HEK293T (cell line): ENCODE data around the gene ZNF789.

Experiments used
- ARNT ChIP-seq: fragments of 450-650 bp; IDR thresholded peaks from 2 replicates; pipeline ENCODE4 v1.6.1; 2017; ENCODE audit warnings: mild to moderate bottlenecking
- BHLHE40 ChIP-seq: fragments of 450-650 bp; IDR thresholded peaks from 2 replicates; pipeline ENCODE4 v1.6.1; 2016; ENCODE audit warnings: mild to moderate bottlenecking, moderate library complexity, borderline replicate concordance
- CTBP1 ChIP-seq: fragments of 450-650 bp; IDR thresholded peaks from 2 replicates; pipeline ENCODE4 v1.6.1; 2016; ENCODE audit warnings: borderline replicate concordance
- ELF4 ChIP-seq: fragments of 450-650 bp; IDR thresholded peaks from 2 replicates; pipeline ENCODE4 v1.6.1; 2017; ENCODE audit warnings: antibody characterized with exemption
- FOXK2 ChIP-seq: fragments of 450-650 bp; IDR thresholded peaks from 2 replicates; pipeline ENCODE4 v1.6.1; 2016; ENCODE audit warnings: mild to moderate bottlenecking
- FOXM1 ChIP-seq: fragments of 450-650 bp; IDR thresholded peaks from 2 replicates; pipeline ENCODE4 v1.6.1; 2017; ENCODE audit warnings: mild to moderate bottlenecking, borderline replicate concordance
- HDGF ChIP-seq: fragments of 450-650 bp; IDR thresholded peaks from 2 replicates; pipeline ENCODE4 v1.6.1; 2017; ENCODE audit warnings: antibody characterized with exemption, borderline replicate concordance
- LEF1 ChIP-seq: fragments of 450-650 bp; IDR thresholded peaks from 2 replicates; pipeline ENCODE4 v1.6.1; 2017; ENCODE audit warnings: mild to moderate bottlenecking, borderline replicate concordance
- NFRKB ChIP-seq: fragments of 450-650 bp; IDR thresholded peaks from 2 replicates; pipeline ENCODE4 v1.6.1; 2016; ENCODE audit warnings: mild to moderate bottlenecking, moderate library complexity
- SP1 ChIP-seq: fragments of 450-650 bp; IDR thresholded peaks from 2 replicates; pipeline ENCODE4 v1.6.1; 2017
- SUZ12 ChIP-seq: fragments of 450-650 bp; IDR thresholded peaks from 2 replicates; pipeline ENCODE4 v1.6.1; 2016; ENCODE audit warnings: mild to moderate bottlenecking
- TARDBP ChIP-seq: fragments of 450-650 bp; IDR thresholded peaks from 2 replicates; pipeline ENCODE4 v1.6.1; 2016
- ZNF384 ChIP-seq: fragments of 450-650 bp; IDR thresholded peaks from 2 replicates; pipeline ENCODE4 v1.6.1; 2016
- TF ChIP-seq, protein P1 (sequence below): fragments of 450-650 bp; IDR thresholded peaks from 2 replicates; pipeline ENCODE4 v1.6.1; 2016

DNA sequence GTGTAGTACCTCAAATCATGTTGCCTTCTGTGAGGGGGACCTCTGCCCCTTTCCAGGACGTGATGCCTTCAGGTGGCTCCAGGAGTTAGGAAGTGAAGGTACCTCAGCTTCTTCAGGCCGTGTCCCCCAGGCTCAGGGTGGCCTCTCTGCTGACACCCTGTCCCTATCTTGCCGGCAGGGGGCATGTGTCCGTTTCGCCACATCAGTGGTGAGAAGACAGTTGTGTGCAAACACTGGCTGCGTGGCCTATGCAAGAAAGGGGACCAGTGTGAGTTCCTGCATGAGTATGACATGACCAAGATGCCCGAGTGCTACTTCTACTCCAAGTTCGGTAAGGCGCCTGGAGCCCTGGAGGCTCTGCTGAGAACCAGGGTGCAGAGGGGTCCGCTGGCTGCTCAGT is 24.7 kb upstream of the ZNF789 start:
- no peak for TF ChIP-seq ELF4
- TF ChIP-seq ARNT = no peak
- no peak for TF ChIP-seq SP1
- TF ChIP-seq HDGF = no peak
- TF ChIP-seq FOXM1 = no peak
- TF ChIP-seq LEF1 = no peak
- no peak for TF ChIP-seq TARDBP
- TF ChIP-seq BHLHE40 = no peak
- TF ChIP-seq, protein P1, sequence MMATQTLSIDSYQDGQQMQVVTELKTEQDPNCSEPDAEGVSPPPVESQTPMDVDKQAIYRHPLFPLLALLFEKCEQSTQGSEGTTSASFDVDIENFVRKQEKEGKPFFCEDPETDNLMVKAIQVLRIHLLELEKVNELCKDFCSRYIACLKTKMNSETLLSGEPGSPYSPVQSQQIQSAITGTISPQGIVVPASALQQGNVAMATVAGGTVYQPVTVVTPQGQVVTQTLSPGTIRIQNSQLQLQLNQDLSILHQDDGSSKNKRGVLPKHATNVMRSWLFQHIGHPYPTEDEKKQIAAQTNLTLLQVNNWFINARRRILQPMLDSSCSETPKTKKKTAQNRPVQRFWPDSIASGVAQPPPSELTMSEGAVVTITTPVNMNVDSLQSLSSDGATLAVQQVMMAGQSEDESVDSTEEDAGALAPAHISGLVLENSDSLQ = no peak
- TF ChIP-seq SUZ12 = no peak
- no peak for TF ChIP-seq CTBP1
- no peak for TF ChIP-seq ZNF384
- no peak for TF ChIP-seq NFRKB
- TF ChIP-seq FOXK2 = no peak
